HG03520 (cell line): Measurements from ENCODE around the gene KDM4C.
"Not testable (repeated sequence)": the region's sequence is repeated elsewhere in the genome, so short reads cannot be mapped to it uniquely, and the experiment has no call there.

ENCODE experiments used
- ATAC-seq: cut with Tn5 transposase; IDR thresholded peaks from one replicate; pipeline ENCODE4 v1.9.1; 2021; ENCODE audit warnings: mild to moderate bottlenecking, moderate library complexity; ENCODE audit not compliant: unreplicated experiment

The KDM4C gene

GRCh38 chr9:6757456-6758247, at the start of gene KDM4C:
Gene KDM4C, plus strand, starts transcription at chr9:6757973. Its CDS starts 35,016 bp downstream, at chr9:6792989.
- peak; percentile 75 for ATAC-seq

- no peak for ATAC-seq
Observed at GRCh38 chr9:6708732-6709131, 49.0 kb upstream of the KDM4C start.

GRCh38 chr9:6711403-6711802, 46.4 kb upstream of the KDM4C start:
- ATAC-seq: no peak

- ATAC-seq: no peak
Observed at GRCh38 chr9:6712041-6712440, 45.7 kb upstream of the KDM4C start.

GRCh38 chr9:6714176-6714575, 43.6 kb upstream of the KDM4C start:
- ATAC-seq: no peak

GRCh38 chr9:6715153-6715754, 42.5 kb upstream of the KDM4C start:
- ATAC-seq: not testable (repeated sequence)

- peak; percentile 51 for ATAC-seq
Observed at GRCh38 chr9:6715755-6716643, 41.8 kb upstream of the KDM4C start.

GRCh38 chr9:6716766-6717165, 41.0 kb upstream of the KDM4C start:
- no peak for ATAC-seq

GRCh38 chr9:6723881-6724420, 33.8 kb upstream of the KDM4C start:
- ATAC-seq: no peak

- ATAC-seq: no peak
Observed at GRCh38 chr9:6733257-6733656, 24.5 kb upstream of the KDM4C start.

- ATAC-seq: no peak
Observed at GRCh38 chr9:6733831-6734230, 23.9 kb upstream of the KDM4C start.

- no peak for ATAC-seq
Observed at GRCh38 chr9:6735422-6735821, 22.4 kb upstream of the KDM4C start.

GRCh38 chr9:6739218-6739617, 18.6 kb upstream of the KDM4C start:
- ATAC-seq: no peak

GRCh38 chr9:6748861-6749260, 8.9 kb upstream of the KDM4C start:
- ATAC-seq: not testable (repeated sequence)

- ATAC-seq: not testable (repeated sequence)
Observed at GRCh38 chr9:6754861-6755260, 2.9 kb upstream of the KDM4C start.

GRCh38 chr9:6757132-6757455, 679 bp upstream of the KDM4C start:
- peak; percentile 31 for ATAC-seq

GRCh38 chr9:6758248-6758497, 400 bp downstream of the KDM4C start:
- peak; percentile 1 for ATAC-seq

GRCh38 chr9:6758498-6759184, 868 bp downstream of the KDM4C start:
- peak; percentile 20 for ATAC-seq

- ATAC-seq: peak; percentile 14
Observed at GRCh38 chr9:6759185-6759977, 1.6 kb downstream of the KDM4C start.

- ATAC-seq: no peak
Observed at GRCh38 chr9:6761306-6761705, 3.5 kb downstream of the KDM4C start.
